K562 (cell line): ENCODE measurements around the gene ZNF277.

Experiments
- HDAC2 ChIP-seq: fragments of 450-650 bp; IDR thresholded peaks from 2 replicates; pipeline ENCODE4 v1.6.1; 2016; ENCODE audit warnings: mild to moderate bottlenecking
- LCOR ChIP-seq: sonication (generic); formaldehyde crosslinking; IDR thresholded peaks from 2 replicates; pipeline ENCODE4 v1.8.0; 2022; ENCODE audit warnings: mild to moderate bottlenecking, missing genetic modification reagents
- MAZ ChIP-seq, 2 experiments: fragments of 450-650 bp in 1 of 2; sonication (generic) in 1 of 2; formaldehyde crosslinking; IDR thresholded peaks in 1 of 2; conservative IDR thresholded peaks in 1 of 2; 2 replicates each; pipeline versions ENCODE4 v1.4.0 to v1.5.0; 2020; ENCODE audit warnings: mild to moderate bottlenecking in 1 of 2, missing genetic modification reagents in 1 of 2
- POLR2AphosphoS5 ChIP-seq: IDR thresholded peaks from 2 replicates; pipeline ENCODE4 v1.6.1; 2011; ENCODE audit warnings: mild to moderate bottlenecking, low read depth, low read length, moderate library complexity; ENCODE audit not compliant: control insufficient read depth, insufficient read depth
- SREBF2 ChIP-seq: sonication (generic); formaldehyde crosslinking; IDR thresholded peaks from 2 replicates; pipeline ENCODE4 v1.4.0; 2020; ENCODE audit warnings: mild to moderate bottlenecking, missing genetic modification reagents
- ZNF224 ChIP-seq: sonication (generic); formaldehyde crosslinking; IDR thresholded peaks from 2 replicates; pipeline ENCODE4 v1.8.0; 2022; ENCODE audit warnings: mild to moderate bottlenecking, missing genetic modification reagents
- ZNF282 ChIP-seq: sonication (generic); formaldehyde crosslinking; IDR thresholded peaks from 2 replicates; pipeline ENCODE4 v1.8.1; 2023; ENCODE audit warnings: missing genetic modification reagents
- TF ChIP-seq, protein P1 (sequence below), 3 experiments: IDR thresholded peaks in 2 of 3; conservative IDR thresholded peaks in 1 of 3; 2 replicates each; pipeline ENCODE4 v1.5.1; 2011 to 2012; ENCODE audit warnings: low read length in 3 of 3, mild to moderate bottlenecking in 3 of 3, control low read depth in 2 of 3, improper control_type of control experiment in 1 of 3, inconsistent platforms in 1 of 3, low read depth in 1 of 3, mixed read lengths in 1 of 3, moderate library complexity in 1 of 3; ENCODE audit not compliant: insufficient read depth in 2 of 3
- TF ChIP-seq, protein P2 (sequence below): fragments of 450-650 bp; IDR thresholded peaks from 2 replicates; pipeline ENCODE4 v1.6.1; 2018; ENCODE audit not compliant: partially characterized antibody
- TF ChIP-seq, protein P3 (sequence below): sonication (generic); formaldehyde crosslinking; IDR thresholded peaks from 2 replicates; pipeline ENCODE4 v1.8.0; 2022; ENCODE audit warnings: mild to moderate bottlenecking, low read depth, missing genetic modification reagents
- TF ChIP-seq, protein P4 (sequence below): sonication (generic); formaldehyde crosslinking; IDR thresholded peaks from 2 replicates; pipeline ENCODE4 v1.8.0; 2023; ENCODE audit warnings: mild to moderate bottlenecking, missing genetic modification reagents
- TF ChIP-seq, protein P5 (sequence below): sonication (generic); formaldehyde crosslinking; IDR thresholded peaks from 2 replicates; pipeline ENCODE4 v1.8.1; 2023; ENCODE audit warnings: mild to moderate bottlenecking, missing genetic modification reagents

DNA sequence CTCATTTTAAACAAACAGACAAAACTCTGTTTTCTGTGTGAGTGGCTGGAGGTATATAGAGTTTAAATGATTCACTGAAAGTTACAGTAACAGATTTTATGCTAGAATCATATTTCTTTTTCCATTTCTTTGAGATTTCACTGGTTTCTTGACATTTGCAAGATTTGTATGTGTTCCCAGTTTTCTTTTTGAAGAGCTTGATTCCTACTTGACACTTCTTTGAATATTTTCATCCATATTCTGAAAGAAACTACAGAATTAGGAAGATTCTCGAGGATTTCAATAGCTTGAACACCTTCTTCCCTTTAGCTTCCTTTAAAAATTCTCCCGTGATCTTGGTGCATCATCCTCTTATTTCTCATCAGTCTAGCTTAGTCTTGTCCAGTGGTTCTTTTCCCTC, 93.6 kb downstream of the ZNF277 start:
- TF ChIP-seq MAZ (CRISPR knock-in tag; conservative IDR thresholded peaks at IDR 0.05 in 1 of 2, IDR thresholded peaks at IDR 0.05 in 1 of 2), result no peak
- TF ChIP-seq ZNF282, result no peak
- TF ChIP-seq HDAC2, result no peak
- TF ChIP-seq ZNF224 (CRISPR knock-in tag), result no peak
- TF ChIP-seq, protein P1, sequence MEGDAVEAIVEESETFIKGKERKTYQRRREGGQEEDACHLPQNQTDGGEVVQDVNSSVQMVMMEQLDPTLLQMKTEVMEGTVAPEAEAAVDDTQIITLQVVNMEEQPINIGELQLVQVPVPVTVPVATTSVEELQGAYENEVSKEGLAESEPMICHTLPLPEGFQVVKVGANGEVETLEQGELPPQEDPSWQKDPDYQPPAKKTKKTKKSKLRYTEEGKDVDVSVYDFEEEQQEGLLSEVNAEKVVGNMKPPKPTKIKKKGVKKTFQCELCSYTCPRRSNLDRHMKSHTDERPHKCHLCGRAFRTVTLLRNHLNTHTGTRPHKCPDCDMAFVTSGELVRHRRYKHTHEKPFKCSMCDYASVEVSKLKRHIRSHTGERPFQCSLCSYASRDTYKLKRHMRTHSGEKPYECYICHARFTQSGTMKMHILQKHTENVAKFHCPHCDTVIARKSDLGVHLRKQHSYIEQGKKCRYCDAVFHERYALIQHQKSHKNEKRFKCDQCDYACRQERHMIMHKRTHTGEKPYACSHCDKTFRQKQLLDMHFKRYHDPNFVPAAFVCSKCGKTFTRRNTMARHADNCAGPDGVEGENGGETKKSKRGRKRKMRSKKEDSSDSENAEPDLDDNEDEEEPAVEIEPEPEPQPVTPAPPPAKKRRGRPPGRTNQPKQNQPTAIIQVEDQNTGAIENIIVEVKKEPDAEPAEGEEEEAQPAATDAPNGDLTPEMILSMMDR (IDR thresholded peaks at IDR 0.05 in 2 of 3, conservative IDR thresholded peaks at IDR 0.05 in 1 of 3; ENCODE audit: insufficient read depth in 2 of 3, low read depth in 1 of 3, low read length in 3 of 3), result no peak
- TF ChIP-seq LCOR (CRISPR knock-in tag), result no peak
- TF ChIP-seq, protein P2, sequence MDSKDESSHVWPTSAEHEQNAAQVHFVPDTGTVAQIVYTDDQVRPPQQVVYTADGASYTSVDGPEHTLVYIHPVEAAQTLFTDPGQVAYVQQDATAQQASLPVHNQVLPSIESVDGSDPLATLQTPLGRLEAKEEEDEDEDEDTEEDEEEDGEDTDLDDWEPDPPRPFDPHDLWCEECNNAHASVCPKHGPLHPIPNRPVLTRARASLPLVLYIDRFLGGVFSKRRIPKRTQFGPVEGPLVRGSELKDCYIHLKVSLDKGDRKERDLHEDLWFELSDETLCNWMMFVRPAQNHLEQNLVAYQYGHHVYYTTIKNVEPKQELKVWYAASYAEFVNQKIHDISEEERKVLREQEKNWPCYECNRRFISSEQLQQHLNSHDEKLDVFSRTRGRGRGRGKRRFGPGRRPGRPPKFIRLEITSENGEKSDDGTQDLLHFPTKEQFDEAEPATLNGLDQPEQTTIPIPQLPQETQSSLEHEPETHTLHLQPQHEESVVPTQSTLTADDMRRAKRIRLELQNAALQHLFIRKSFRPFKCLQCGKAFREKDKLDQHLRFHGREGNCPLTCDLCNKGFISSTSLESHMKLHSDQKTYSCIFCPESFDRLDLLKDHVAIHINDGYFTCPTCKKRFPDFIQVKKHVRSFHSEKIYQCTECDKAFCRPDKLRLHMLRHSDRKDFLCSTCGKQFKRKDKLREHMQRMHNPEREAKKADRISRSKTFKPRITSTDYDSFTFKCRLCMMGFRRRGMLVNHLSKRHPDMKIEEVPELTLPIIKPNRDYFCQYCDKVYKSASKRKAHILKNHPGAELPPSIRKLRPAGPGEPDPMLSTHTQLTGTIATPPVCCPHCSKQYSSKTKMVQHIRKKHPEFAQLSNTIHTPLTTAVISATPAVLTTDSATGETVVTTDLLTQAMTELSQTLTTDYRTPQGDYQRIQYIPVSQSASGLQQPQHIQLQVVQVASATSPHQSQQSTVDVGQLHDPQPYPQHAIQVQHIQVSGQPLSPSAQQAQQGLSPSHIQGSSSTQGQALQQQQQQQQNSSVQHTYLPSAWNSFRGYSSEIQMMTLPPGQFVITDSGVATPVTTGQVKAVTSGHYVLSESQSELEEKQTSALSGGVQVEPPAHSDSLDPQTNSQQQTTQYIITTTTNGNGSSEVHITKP, result no peak
- no peak for TF ChIP-seq SREBF2
- TF ChIP-seq, protein P3, sequence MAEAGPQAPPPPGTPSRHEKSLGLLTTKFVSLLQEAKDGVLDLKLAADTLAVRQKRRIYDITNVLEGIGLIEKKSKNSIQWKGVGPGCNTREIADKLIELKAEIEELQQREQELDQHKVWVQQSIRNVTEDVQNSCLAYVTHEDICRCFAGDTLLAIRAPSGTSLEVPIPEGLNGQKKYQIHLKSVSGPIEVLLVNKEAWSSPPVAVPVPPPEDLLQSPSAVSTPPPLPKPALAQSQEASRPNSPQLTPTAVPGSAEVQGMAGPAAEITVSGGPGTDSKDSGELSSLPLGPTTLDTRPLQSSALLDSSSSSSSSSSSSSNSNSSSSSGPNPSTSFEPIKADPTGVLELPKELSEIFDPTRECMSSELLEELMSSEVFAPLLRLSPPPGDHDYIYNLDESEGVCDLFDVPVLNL (CRISPR knock-in tag), result no peak
- no peak for TF ChIP-seq POLR2AphosphoS5
- TF ChIP-seq, protein P4, sequence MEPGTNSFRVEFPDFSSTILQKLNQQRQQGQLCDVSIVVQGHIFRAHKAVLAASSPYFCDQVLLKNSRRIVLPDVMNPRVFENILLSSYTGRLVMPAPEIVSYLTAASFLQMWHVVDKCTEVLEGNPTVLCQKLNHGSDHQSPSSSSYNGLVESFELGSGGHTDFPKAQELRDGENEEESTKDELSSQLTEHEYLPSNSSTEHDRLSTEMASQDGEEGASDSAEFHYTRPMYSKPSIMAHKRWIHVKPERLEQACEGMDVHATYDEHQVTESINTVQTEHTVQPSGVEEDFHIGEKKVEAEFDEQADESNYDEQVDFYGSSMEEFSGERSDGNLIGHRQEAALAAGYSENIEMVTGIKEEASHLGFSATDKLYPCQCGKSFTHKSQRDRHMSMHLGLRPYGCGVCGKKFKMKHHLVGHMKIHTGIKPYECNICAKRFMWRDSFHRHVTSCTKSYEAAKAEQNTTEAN, result no peak
- TF ChIP-seq, protein P5, sequence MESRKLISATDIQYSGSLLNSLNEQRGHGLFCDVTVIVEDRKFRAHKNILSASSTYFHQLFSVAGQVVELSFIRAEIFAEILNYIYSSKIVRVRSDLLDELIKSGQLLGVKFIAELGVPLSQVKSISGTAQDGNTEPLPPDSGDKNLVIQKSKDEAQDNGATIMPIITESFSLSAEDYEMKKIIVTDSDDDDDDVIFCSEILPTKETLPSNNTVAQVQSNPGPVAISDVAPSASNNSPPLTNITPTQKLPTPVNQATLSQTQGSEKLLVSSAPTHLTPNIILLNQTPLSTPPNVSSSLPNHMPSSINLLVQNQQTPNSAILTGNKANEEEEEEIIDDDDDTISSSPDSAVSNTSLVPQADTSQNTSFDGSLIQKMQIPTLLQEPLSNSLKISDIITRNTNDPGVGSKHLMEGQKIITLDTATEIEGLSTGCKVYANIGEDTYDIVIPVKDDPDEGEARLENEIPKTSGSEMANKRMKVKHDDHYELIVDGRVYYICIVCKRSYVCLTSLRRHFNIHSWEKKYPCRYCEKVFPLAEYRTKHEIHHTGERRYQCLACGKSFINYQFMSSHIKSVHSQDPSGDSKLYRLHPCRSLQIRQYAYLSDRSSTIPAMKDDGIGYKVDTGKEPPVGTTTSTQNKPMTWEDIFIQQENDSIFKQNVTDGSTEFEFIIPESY (CRISPR knock-in tag), result no peak
